GM12878 (cell line): ENCODE results near the gene ZNF776. TPM values are rescaled to one million over a fixed set of nuclear protein-coding genes. Genes with fewer than 3 reads are reported as not detected.

Experiments used
- ATAC-seq: fragments of 200-7000 bp; cut with Tn5 transposase; 3 replicates; pipeline ENCODE4 v1.9.1; 2020; ENCODE audit warnings: mild to moderate bottlenecking, moderate library complexity
- BruUV-seq: library from RNA; stranded (reverse); fragments of 400-500 nt; replicated peaks from 2 replicates; lab custom pipeline; 2021; lab: Mats Ljungman, UMichigan
- CTCF ChIA-PET: fragments of 300-600 bp; sonication (Branson Sonifier 250); formaldehyde crosslinking; extraction: SDS; loops from one replicate; lab custom pipeline; 2021; ENCODE audit warnings: inconsistent platforms; lab: Yijun Ruan, JAX
- POLR2A ChIA-PET: fragments of 350-600 bp; formaldehyde crosslinking; extraction: SDS; loops from one replicate; lab custom pipeline; 2021; ENCODE audit warnings: inconsistent platforms; lab: Charles Lee
- RAD21 ChIA-PET: fragments of 300-600 bp; sonication (Branson Sonifier 250); formaldehyde crosslinking; loops from one replicate; lab custom pipeline; 2023; ENCODE audit warnings: antibody characterized with exemption; ENCODE audit not compliant: unreplicated experiment; lab: Charles Lee
- SMC1A ChIA-PET: fragments of 300-600 bp; sonication (Branson Sonifier 250); formaldehyde crosslinking; loops from one replicate; lab custom pipeline; 2023; ENCODE audit not compliant: unreplicated experiment, uncharacterized antibody; lab: Charles Lee
- DNase-seq: peaks from one replicate; pipeline ENCODE4 v3.0.0-alpha.2; 2011; ENCODE audit warnings: low read depth, low spot score
- FAIRE-seq: peaks from 3 replicates; lab custom pipeline; 2011; peaks lifted over from hg19 to GRCh38; lab: Jason Lieb, UNC
- H2AFZ ChIP-seq: 2 replicates; pipeline ENCODE4 v1.6.0; 2011; ENCODE audit warnings: low read depth, low read length, control low read depth; ENCODE audit not compliant: control insufficient read depth
- H3K27ac ChIP-seq: 2 replicates; pipeline ENCODE4 v1.5.1; 2011; ENCODE audit warnings: control low read depth; ENCODE audit not compliant: control insufficient read depth, insufficient read depth
- H3K27me3 ChIP-seq, 2 experiments: replicated peaks in 1 of 2; 2 replicates each; pipeline versions ENCODE4 v1.6.0 to v1.6.1; 2011; ENCODE audit warnings: low read length in 1 of 2; ENCODE audit not compliant: control insufficient read depth in 2 of 2, insufficient read depth in 2 of 2
- H3K36me3 ChIP-seq, 2 experiments: 2 replicates each; pipeline ENCODE4 v1.5.1; 2011; ENCODE audit warnings: low read length in 1 of 2; ENCODE audit not compliant: control insufficient read depth in 2 of 2, insufficient read depth in 2 of 2
- H3K4me1 ChIP-seq: 2 replicates; pipeline ENCODE4 v1.6.1; 2011; ENCODE audit warnings: mild to moderate bottlenecking, low read length, moderate library complexity, mixed read lengths; ENCODE audit not compliant: control insufficient read depth, insufficient read depth
- H3K4me2 ChIP-seq: 2 replicates; pipeline ENCODE4 v1.6.0; 2011; ENCODE audit warnings: control low read depth; ENCODE audit not compliant: control insufficient read depth, insufficient read depth
- H3K4me3 ChIP-seq: fragments of 200-600 bp; sonication (generic); 2 replicates; pipeline ENCODE4 v1.5.1; 2016
- H3K79me2 ChIP-seq: 2 replicates; pipeline ENCODE4 v1.6.0; 2011; ENCODE audit warnings: low read length; ENCODE audit not compliant: control insufficient read depth, insufficient read depth
- H3K9ac ChIP-seq: 2 replicates; pipeline ENCODE4 v1.8.0; 2011; ENCODE audit warnings: low read length, control low read depth, mixed read lengths; ENCODE audit not compliant: control insufficient read depth, insufficient read depth
- H3K9me3 ChIP-seq: replicated peaks from 3 replicates; pipeline ENCODE4 v1.5.1; 2011; ENCODE audit warnings: mild to moderate bottlenecking, low read length; ENCODE audit not compliant: control insufficient read depth, insufficient read depth
- H4K20me1 ChIP-seq: 2 replicates; pipeline ENCODE4 v1.6.0; 2011; ENCODE audit not compliant: control insufficient read depth, insufficient read depth
- ATF7 ChIP-seq: fragments of 450-650 bp; IDR thresholded peaks from 2 replicates; pipeline ENCODE4 v1.6.1; 2016; ENCODE audit warnings: low read depth, mild to moderate bottlenecking
- BCLAF1 ChIP-seq: fragments of 450-650 bp; IDR thresholded peaks from 2 replicates; pipeline ENCODE4 v1.6.1; 2017; ENCODE audit warnings: antibody characterized with exemption, mild to moderate bottlenecking, moderate library complexity
- CHD1 ChIP-seq: IDR thresholded peaks from 2 replicates; pipeline ENCODE4 v1.6.1; 2012; ENCODE audit warnings: low read depth, low read length, improper control_type of control experiment
- CUX1 ChIP-seq: IDR thresholded peaks from 2 replicates; pipeline ENCODE4 v1.6.1; 2012; ENCODE audit warnings: improper control_type of control experiment, low read depth, low read length; ENCODE audit not compliant: insufficient replicate concordance
- ESRRA ChIP-seq: IDR thresholded peaks from 2 replicates; pipeline ENCODE4 v1.6.1; 2012; ENCODE audit warnings: mild to moderate bottlenecking, low read length, improper control_type of control experiment
- MYC ChIP-seq: IDR thresholded peaks from 2 replicates; pipeline ENCODE4 v1.6.1; 2011; ENCODE audit warnings: mild to moderate bottlenecking, low read length, moderate library complexity, inconsistent platforms; ENCODE audit not compliant: insufficient read depth, insufficient replicate concordance, insufficient read length, severe bottlenecking
- PAX5 ChIP-seq: IDR thresholded peaks from 2 replicates; pipeline ENCODE4 v1.6.1; 2011; ENCODE audit warnings: low read depth, low read length, borderline replicate concordance
- PRDM15 ChIP-seq: fragments of 450-650 bp; formaldehyde crosslinking; IDR thresholded peaks from 2 replicates; pipeline ENCODE4 v1.4.0; 2020; ENCODE audit warnings: mild to moderate bottlenecking, moderate library complexity
- SMAD1 ChIP-seq: fragments of 450-650 bp; IDR thresholded peaks from 2 replicates; pipeline ENCODE4 v1.6.1; 2018; ENCODE audit warnings: mild to moderate bottlenecking, low read depth; ENCODE audit not compliant: partially characterized antibody
- SMC3 ChIP-seq: IDR thresholded peaks from 2 replicates; pipeline ENCODE4 v1.6.1; 2011; ENCODE audit warnings: low read length, improper control_type of control experiment, borderline replicate concordance
- WGBS: methylation state at CpG from one replicate; pipeline ENCODE4 v1.1.6; 2016; ENCODE audit warnings: low lambda C conversion rate; ENCODE audit not compliant: insufficient replicate concordance, insufficient coverage; ENCODE audit errors: missing lambda C conversion rate; 5-methylcytosine and 5-hydroxymethylcytosine counted together
- in situ Hi-C: fragments of 300-500 bp; cut with MboI; formaldehyde crosslinking; loops from 9 replicates; pipeline ENCODE4 v1.14.3; 2018; ENCODE audit warnings: mixed read lengths
- intact Hi-C: fragments of 100-400 bp; cut with micrococcal nuclease; formaldehyde crosslinking; loops from one replicate; pipeline ENCODE4 v1.14.2; 2022; ENCODE audit not compliant: unreplicated experiment
- polyA plus RNA-seq, 11 experiments: library from polyadenylated mRNA; depleted of rRNA in 4 of 11; unstranded in 6 of 11; stranded (reverse) in 5 of 11; fragments of >200 nt; fragmentation: Nextera tagmentation in 4 of 11; fragmentation: Illumina TruSeq in 1 of 11; extraction: Ambion mirVana in 4 of 11; extraction: Trizol in 1 of 11; gene quantifications; 1 replicate in 1 of 11; 2 replicates in 10 of 11; pipeline versions ENCODE4 v1.2.1 to v1.2.3, GENCODE V29; 2011 to 2016; ENCODE audit warnings: inconsistent platforms in 2 of 11, missing spikeins in 2 of 11, low read depth in 1 of 11
- total RNA-seq, 4 experiments: library from RNA; depleted of rRNA in 3 of 4; stranded (reverse); fragments of >200 nt in 3 of 4; fragmentation: Illumina TruSeq in 1 of 4; extraction: Trizol in 1 of 4; gene quantifications; 2 replicates each; pipeline versions ENCODE4 v1.2.1 to v1.2.3, GENCODE V29; 2013 to 2021
- TF ChIP-seq, protein P1 (sequence below): IDR thresholded peaks from 2 replicates; pipeline ENCODE4 v1.6.1; 2012; ENCODE audit warnings: low read depth, low read length, improper control_type of control experiment

ZNF776 gene
- total and polyA plus RNA-seq, 10 of the 15 experiments (the other 5 are each of a cell fraction or from before 2014, with no cell fraction given), result 1.9 to 16.3 (median 11.7) TPM

DNA sequence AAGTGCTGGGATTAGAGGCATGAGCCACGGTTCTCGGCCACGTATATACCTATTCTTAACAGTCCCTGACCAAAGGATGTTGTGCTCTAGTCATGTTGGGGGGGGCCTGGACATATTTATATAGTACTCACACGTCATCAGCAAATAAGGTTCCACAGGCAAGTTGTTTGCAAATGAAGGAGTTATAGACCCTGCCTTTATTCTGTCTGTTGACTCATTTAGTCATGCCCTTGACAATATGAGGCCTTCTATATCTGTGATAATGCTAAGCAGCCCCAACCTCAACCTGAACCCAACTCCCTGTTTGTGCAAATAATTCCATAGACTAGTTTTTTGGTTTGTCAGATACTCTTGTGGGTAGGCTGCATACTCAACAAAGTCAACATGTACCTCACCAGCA lies 31.7 kb downstream of the ZNF776 start:
- no peak overlapping the region for H3K27ac ChIP-seq
- H3K4me3 ChIP-seq, result no peak overlapping the region
- H3K9me3 ChIP-seq, result peaks cover 63% of the 10 kb centered on the region
- FAIRE-seq, result no peak
- H4K20me1 ChIP-seq, result no peaks in the 10 kb centered on the region
- POLR2A ChIA-PET, result no interaction called here
- H2AFZ ChIP-seq, result no peak overlapping the region
- H3K79me2 ChIP-seq, result peaks cover 26% of the 10 kb centered on the region
- BruUV-seq, result no TSS peak
- DNase-seq, result no peak
- no peak for ATAC-seq
- intact Hi-C loops (no loop called here), in situ Hi-C loops (no loop called here)
- no peak overlapping the region for H3K9ac ChIP-seq
- SMC1A ChIA-PET, result no interaction called here
- no peaks in the 10 kb centered on the region for H3K27me3 ChIP-seq
- H3K36me3 ChIP-seq, result peaks cover 22 to 30% of the 10 kb centered on the region in 2 experiments
- peaks cover 6% of the 10 kb centered on the region for H3K4me1 ChIP-seq
- RAD21 ChIA-PET, result no interaction called here
- WGBS, result 92% methylated on average over 4 of the region's 4 CpGs
- CTCF ChIA-PET, result no interaction called here
- H3K4me2 ChIP-seq, result no peak overlapping the region
- TF ChIP-seq ATF7 (no peak), MYC (no peak), SMAD1 (no peak), PAX5 (no peak), ESRRA (no peak), BCLAF1 (no peak), CUX1 (no peak), CHD1 (no peak), PRDM15 (no peak), SMC3 (no peak)
- TF ChIP-seq, protein P1, sequence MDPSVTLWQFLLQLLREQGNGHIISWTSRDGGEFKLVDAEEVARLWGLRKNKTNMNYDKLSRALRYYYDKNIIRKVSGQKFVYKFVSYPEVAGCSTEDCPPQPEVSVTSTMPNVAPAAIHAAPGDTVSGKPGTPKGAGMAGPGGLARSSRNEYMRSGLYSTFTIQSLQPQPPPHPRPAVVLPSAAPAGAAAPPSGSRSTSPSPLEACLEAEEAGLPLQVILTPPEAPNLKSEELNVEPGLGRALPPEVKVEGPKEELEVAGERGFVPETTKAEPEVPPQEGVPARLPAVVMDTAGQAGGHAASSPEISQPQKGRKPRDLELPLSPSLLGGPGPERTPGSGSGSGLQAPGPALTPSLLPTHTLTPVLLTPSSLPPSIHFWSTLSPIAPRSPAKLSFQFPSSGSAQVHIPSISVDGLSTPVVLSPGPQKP, result no peak
